H1 (cell line): ENCODE results near the gene TMEM125. TPM values are rescaled to one million over a fixed set of nuclear protein-coding genes. Genes with fewer than 3 reads are reported as not detected.

ENCODE experiments used
- GABPA ChIP-seq: IDR thresholded peaks from 2 replicates; pipeline ENCODE4 v1.6.1; 2011; ENCODE audit warnings: mild to moderate bottlenecking, low read length, moderate library complexity, borderline replicate concordance; ENCODE audit not compliant: insufficient read depth
- NRF1 ChIP-seq: IDR thresholded peaks from 2 replicates; pipeline ENCODE4 v1.6.1; 2011; ENCODE audit warnings: mild to moderate bottlenecking, low read depth, low read length, improper control_type of control experiment
- RFX5 ChIP-seq: IDR thresholded peaks from 2 replicates; pipeline ENCODE4 v1.6.1; 2011; ENCODE audit warnings: low read depth, low read length, improper control_type of control experiment, borderline replicate concordance
- RNF2 ChIP-seq: fragments of 200-900, 300-1000 bp; sonication (generic); IDR thresholded peaks from 2 replicates; pipeline ENCODE4 v1.7.1; 2016; ENCODE audit warnings: borderline replicate concordance, low read depth, mild to moderate bottlenecking, antibody characterized with exemption, low read length; ENCODE audit not compliant: poor library complexity, severe bottlenecking; ENCODE audit errors: missing control alignments
- SIRT6 ChIP-seq: IDR thresholded peaks from one replicate; pipeline ENCODE4 v1.7.1; 2012; ENCODE audit warnings: low read length, inconsistent platforms
- SIX5 ChIP-seq: IDR thresholded peaks from 2 replicates; pipeline ENCODE4 v1.6.1; 2011; ENCODE audit warnings: mild to moderate bottlenecking, low read depth, low read length
- SP2 ChIP-seq: IDR thresholded peaks from 2 replicates; pipeline ENCODE4 v1.6.1; 2012; ENCODE audit warnings: mild to moderate bottlenecking, low read length, inconsistent platforms
- SRF ChIP-seq: IDR thresholded peaks from 2 replicates; pipeline ENCODE4 v1.6.1; 2011; ENCODE audit warnings: mild to moderate bottlenecking, low read depth, low read length, moderate library complexity
- TCF12 ChIP-seq: IDR thresholded peaks from 2 replicates; pipeline ENCODE4 v1.6.1; 2011; ENCODE audit warnings: low read depth, mild to moderate bottlenecking, low read length
- USF2 ChIP-seq: IDR thresholded peaks from 2 replicates; pipeline ENCODE4 v1.6.1; 2011; ENCODE audit warnings: low read length, improper control_type of control experiment
- polyA plus RNA-seq, 7 experiments: library from polyadenylated mRNA; depleted of rRNA in 3 of 7; stranded (reverse) in 5 of 7; unstranded in 2 of 7; fragments of >200 nt in 5 of 7; fragments of 200-250 nt in 2 of 7; gene quantifications; 1 replicate in 5 of 7; 2 replicates in 1 of 7; 4 replicates in 1 of 7; pipeline versions ENCODE4 v1.2.1 to v1.2.3, GENCODE V29; 2011 to 2013; ENCODE audit warnings: missing spikeins in 2 of 7, mixed read lengths in 2 of 7
- total RNA-seq: library from RNA; stranded (reverse); fragmentation: NEBNext Ultra II Directional; extraction: Animal tissue kit (Norgen Biotek cat#: 25700); gene quantifications from 2 replicates; pipeline ENCODE4 v1.2.1, GENCODE V29; 2021

The TMEM125 gene
- total and polyA plus RNA-seq, 2 of the 8 experiments (the other 6 are each of a cell fraction or from before 2014, with no cell fraction given) = 26.5 to 46.7 TPM

GRCh38 chr1:43274804-43275180 is 5.0 kb downstream of the TMEM125 start (continued):
- no peak for TF ChIP-seq SP2
- no peak for TF ChIP-seq GABPA
- TF ChIP-seq SRF = no peak
- no peak for TF ChIP-seq RNF2
- TF ChIP-seq USF2 = no peak
- no peak for TF ChIP-seq TCF12
- no peak for TF ChIP-seq SIX5
- no peak for TF ChIP-seq SIRT6
- no peak for TF ChIP-seq RFX5
- no peak for TF ChIP-seq NRF1
